Cardiac fibroblast (primary cell): ENCODE results near the gene BCL2L2.
"Not testable (repeated sequence)": the region's sequence is repeated elsewhere in the genome, so short reads cannot be mapped to it uniquely, and the experiment has no call there.

Experiments
- DNase-seq, 2 donors: peaks; one replicate each; pipeline versions ENCODE4 v3.0.0 to v3.0.0-alpha.2; 2010; ENCODE audit warnings: low read depth in 2 of 2
- H3K4me3 ChIP-seq, 2 donors: replicated peaks in 1 of 2; 1 replicate in 1 of 2; 2 replicates in 1 of 2; pipeline ENCODE4 v1.5.1; 2011; ENCODE audit warnings: low read depth in 2 of 2, low read length in 2 of 2, mild to moderate bottlenecking in 2 of 2, moderate library complexity in 1 of 2
- CTCF ChIP-seq: IDR thresholded peaks from one replicate; pipeline ENCODE4 v1.5.1; 2011; ENCODE audit warnings: low read depth, mild to moderate bottlenecking, low read length, inconsistent platforms

Gene BCL2L2

DNA sequence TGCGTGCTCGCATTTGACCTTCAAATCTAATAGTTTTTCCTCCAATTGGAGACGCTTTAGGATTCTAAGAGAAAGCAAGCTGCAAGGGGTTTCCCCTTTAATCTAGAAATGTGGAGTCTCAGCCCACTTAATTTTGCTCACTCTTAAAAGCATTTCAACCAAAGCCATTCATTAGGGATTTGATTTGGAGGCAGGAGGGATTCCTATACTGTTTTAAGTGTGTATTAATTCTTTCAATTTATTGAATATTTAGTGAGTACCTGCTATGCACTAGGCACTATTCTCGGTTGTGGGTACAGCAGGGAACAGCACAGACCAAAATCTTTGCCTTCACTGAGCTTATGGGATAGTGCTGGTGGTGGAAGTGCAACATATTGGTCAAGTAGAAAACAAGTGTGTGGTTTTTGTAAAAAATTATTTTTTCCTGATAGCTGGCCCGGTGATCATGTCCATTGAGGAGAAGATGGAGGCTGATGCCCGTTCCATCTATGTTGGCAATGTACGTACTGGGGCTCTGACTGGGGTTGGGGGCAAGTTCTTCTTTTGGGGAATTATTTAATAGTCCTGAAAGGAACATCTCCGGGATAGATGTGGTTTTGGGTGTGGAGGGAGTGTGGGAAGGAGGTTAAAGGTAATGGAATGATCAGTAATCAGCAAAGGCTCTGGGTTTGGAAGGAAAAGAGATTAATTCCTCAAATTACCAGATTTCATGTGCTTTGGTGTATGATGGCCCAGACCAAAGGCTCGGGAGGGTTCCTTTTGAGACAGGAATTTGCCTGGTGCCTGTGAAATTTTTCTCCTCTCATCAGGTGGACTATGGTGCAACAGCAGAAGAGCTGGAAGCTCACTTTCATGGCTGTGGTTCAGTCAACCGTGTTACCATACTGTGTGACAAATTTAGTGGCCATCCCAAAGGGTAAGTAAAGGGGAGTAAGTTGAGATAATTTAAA is 16.2 kb downstream of the BCL2L2 start:
- no peak for DNase-seq
- no peak for TF ChIP-seq CTCF
- H3K4me3 ChIP-seq = peak overlapping the region; percentile 81 to 84

- DNase-seq = no peak
- H3K4me3 ChIP-seq = no peak overlapping the region
- TF ChIP-seq CTCF = no peak
Observed at GRCh38 chr14:23323838-23324454, 17.3 kb downstream of the BCL2L2 start.

GRCh38 chr14:23324455-23324846 is 17.8 kb downstream of the BCL2L2 start:
- no peak overlapping the region for H3K4me3 ChIP-seq
- TF ChIP-seq CTCF = no peak
- no peak for DNase-seq

GRCh38 chr14:23324993-23325392 is 18.4 kb downstream of the BCL2L2 start:
- DNase-seq = no peak
- TF ChIP-seq CTCF = no peak
- H3K4me3 ChIP-seq = no peak overlapping the region

DNA sequence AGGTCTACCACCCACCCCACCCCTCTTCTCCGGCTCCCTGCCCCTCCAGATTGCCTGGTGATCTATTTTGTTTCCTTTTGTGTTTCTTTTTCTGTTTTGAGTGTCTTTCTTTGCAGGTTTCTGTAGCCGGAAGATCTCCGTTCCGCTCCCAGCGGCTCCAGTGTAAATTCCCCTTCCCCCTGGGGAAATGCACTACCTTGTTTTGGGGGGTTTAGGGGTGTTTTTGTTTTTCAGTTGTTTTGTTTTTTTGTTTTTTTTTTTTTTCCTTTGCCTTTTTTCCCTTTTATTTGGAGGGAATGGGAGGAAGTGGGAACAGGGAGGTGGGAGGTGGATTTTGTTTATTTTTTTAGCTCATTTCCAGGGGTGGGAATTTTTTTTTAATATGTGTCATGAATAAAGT is 19.1 kb downstream of the BCL2L2 start:
- DNase-seq, H3K4me3 ChIP-seq: not testable (repeated sequence)

GRCh38 chr14:23326491-23327332 is 20.1 kb downstream of the BCL2L2 start:
- H3K4me3 ChIP-seq = no peak overlapping the region
- peak in 1 of 2 donors; percentile 3 for DNase-seq
- TF ChIP-seq CTCF = no peak
